Measurements from ENCODE around the gene BPIFB3.

Gene BPIFB3

GRCh38 chr20:33012327-33013189 lies 41.1 kb upstream of the BPIFB3 start:
- Mint-ChIP-seq H3K27me3 (ENCODE audit: low read depth, poor library complexity) (peaks cover 37% of the 10 kb centered on the region), H3K4me3 (no peak overlapping the region), H3K9me3 (no peaks in the 10 kb centered on the region), H3K27ac (no peak overlapping the region), H3K4me1 (peaks cover 38% of the 10 kb centered on the region), H3K36me3 (ENCODE audit: low read depth) (no peaks in the 10 kb centered on the region)
- TF ChIP-seq CTCF (IDR thresholded peaks at IDR 0.05) = no peak
- DNase-seq = no peak

GRCh38 chr20:33013701-33014326 lies 39.9 kb upstream of the BPIFB3 start:
- Mint-ChIP-seq H3K27ac (no peak overlapping the region), H3K4me3 (no peak overlapping the region), H3K4me1 (peaks cover 33% of the 10 kb centered on the region), H3K36me3 (ENCODE audit: low read depth) (no peaks in the 10 kb centered on the region), H3K9me3 (no peaks in the 10 kb centered on the region), H3K27me3 (ENCODE audit: low read depth, poor library complexity) (peaks cover 39% of the 10 kb centered on the region)
- TF ChIP-seq CTCF (IDR thresholded peaks at IDR 0.05) = no peak
- no peak for DNase-seq

- H3K27me3 Mint-ChIP-seq (ENCODE audit: low read depth, poor library complexity) = peaks cover 40% of the 10 kb centered on the region
- peaks cover 26% of the 10 kb centered on the region for H3K4me1 Mint-ChIP-seq
- no peak overlapping the region for H3K4me3 Mint-ChIP-seq
- DNase-seq = no peak
- no peaks in the 10 kb centered on the region for H3K9me3 Mint-ChIP-seq
- no peaks in the 10 kb centered on the region for H3K36me3 Mint-ChIP-seq (ENCODE audit: low read depth)
- no peak overlapping the region for H3K27ac Mint-ChIP-seq
- no peak for TF ChIP-seq CTCF (IDR thresholded peaks at IDR 0.05)
Measured at GRCh38 chr20:33014336-33015113, 39.2 kb upstream of the BPIFB3 start.

GRCh38 chr20:33015114-33015484 lies 38.6 kb upstream of the BPIFB3 start:
- peaks cover 43% of the 10 kb centered on the region for H3K27me3 Mint-ChIP-seq (ENCODE audit: low read depth, poor library complexity)
- H3K36me3 Mint-ChIP-seq (ENCODE audit: low read depth) = no peaks in the 10 kb centered on the region
- DNase-seq = peak; percentile 20
- H3K4me1 Mint-ChIP-seq = peaks cover 21% of the 10 kb centered on the region
- no peaks in the 10 kb centered on the region for H3K9me3 Mint-ChIP-seq
- H3K4me3 Mint-ChIP-seq = no peak overlapping the region
- no peak overlapping the region for H3K27ac Mint-ChIP-seq
- no peak for TF ChIP-seq CTCF (IDR thresholded peaks at IDR 0.05)

GRCh38 chr20:33015700-33016580 lies 37.8 kb upstream of the BPIFB3 start:
- Mint-ChIP-seq H3K4me3 (no peak overlapping the region), H3K9me3 (no peaks in the 10 kb centered on the region), H3K27ac (peak overlapping the region; percentile 16), H3K36me3 (ENCODE audit: low read depth) (no peaks in the 10 kb centered on the region), H3K27me3 (ENCODE audit: low read depth, poor library complexity) (peaks cover 43% of the 10 kb centered on the region), H3K4me1 (peaks cover 20% of the 10 kb centered on the region)
- DNase-seq = no peak
- TF ChIP-seq CTCF (IDR thresholded peaks at IDR 0.05) = no peak

Measured in nephron progenitor cell (in vitro differentiated cells).